ENCODE data around the gene OSCAR.

OSCAR gene, protein sequence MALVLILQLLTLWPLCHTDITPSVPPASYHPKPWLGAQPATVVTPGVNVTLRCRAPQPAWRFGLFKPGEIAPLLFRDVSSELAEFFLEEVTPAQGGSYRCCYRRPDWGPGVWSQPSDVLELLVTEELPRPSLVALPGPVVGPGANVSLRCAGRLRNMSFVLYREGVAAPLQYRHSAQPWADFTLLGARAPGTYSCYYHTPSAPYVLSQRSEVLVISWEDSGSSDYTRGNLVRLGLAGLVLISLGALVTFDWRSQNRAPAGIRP

DNA sequence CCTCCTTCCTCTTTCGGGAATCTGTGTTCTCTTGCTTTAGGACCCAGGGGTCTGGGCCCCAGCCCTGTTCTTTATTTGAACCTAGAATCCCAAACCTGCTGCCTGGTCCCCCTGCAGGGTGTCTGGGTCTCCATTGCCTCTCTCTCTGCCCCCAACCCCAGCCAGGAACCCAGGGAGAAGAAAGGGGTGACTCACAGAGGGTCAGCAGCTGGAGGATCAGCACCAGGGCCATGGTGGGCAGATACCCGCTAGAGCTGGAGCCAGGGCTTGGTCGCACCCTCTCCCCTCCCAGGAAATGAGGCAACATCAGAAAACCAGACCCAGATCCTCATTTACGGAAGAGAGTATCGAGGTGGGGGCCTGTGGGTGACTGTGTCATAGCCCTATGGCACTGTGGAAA is at the start of gene OSCAR:
Gene OSCAR (minus strand): TSS at position 243 of the 400 bp plus-strand sequence. CDS start 11 bp downstream, at position 232.
- no peak for DNase-seq

DNA sequence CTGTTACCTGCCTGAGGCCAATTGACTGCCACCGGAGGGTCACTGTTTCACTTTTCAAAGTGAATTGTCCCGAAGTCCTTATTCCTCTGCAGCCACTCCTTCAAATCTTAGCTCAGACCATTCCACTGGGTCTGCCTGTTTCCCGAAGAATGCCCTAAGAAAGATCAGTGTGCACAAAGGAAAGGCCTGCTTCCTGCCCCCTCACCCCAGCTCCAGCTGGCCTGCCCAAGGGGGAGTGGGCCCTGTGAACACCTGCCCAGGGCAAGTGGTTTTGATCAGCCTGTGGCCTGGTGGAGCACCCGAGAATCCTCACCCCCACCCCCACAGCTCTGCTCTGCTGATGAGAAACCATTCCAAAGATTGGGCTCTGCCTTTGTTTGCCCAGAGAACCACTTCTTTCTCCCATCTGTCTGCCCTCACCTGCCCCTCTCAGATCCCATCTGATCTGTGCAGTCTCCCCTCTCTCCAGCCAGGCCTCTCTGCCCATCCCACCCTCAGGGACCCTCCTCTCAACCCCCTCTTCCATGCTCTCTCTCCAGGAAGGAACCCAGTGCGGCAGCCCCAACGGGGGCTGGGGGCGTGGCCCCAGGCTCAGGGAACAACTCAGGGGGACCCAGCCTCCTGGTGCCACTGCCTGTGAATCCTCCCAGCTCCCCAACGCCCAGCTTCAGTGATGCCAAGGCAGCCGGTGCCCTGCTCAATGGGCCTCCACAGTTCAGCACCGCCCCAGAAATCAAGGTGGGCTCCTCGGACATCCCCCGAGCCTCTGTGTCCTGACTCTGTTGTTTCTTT is 48.6 kb upstream of the OSCAR start:
- DNase-seq: no peak

DNA sequence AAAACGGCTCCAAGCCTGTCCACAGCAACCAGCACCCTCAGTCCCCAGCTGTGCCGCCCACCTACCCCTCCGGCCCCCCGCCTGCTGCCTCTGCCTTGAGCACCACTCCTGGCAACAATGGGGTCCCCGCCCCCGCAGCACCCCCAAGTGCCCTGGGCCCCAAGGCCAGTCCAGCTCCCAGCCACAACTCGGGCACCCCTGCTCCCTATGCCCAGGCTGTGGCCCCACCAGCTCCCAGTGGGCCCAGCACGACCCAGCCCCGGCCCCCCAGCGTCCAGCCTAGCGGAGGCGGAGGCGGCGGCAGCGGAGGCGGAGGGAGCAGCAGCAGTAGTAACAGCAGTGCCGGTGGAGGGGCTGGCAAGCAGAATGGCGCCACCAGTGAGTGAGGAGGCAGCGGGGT is 47.6 kb upstream of the OSCAR start:
- DNase-seq: no peak

DNA sequence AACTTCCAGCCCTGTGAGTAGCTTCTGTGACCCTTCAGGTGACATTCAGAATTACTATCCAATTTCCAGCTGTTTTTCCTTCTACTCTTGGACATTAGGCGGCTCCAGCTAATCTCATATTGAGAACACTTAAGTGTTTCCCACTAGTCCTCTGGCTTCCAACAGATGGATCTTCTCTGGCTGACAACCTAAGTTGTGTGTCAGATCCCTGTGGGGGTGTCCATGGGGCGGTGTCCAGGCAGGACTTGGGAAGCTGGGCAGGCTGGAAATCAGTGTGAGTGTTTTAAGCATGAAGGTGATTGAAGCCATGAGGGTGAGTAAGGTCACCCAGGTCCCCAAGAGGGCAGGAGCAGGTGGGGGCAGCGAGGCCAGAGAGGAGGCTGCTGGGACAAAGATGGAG is 47.1 kb upstream of the OSCAR start:
- no peak for DNase-seq

DNA sequence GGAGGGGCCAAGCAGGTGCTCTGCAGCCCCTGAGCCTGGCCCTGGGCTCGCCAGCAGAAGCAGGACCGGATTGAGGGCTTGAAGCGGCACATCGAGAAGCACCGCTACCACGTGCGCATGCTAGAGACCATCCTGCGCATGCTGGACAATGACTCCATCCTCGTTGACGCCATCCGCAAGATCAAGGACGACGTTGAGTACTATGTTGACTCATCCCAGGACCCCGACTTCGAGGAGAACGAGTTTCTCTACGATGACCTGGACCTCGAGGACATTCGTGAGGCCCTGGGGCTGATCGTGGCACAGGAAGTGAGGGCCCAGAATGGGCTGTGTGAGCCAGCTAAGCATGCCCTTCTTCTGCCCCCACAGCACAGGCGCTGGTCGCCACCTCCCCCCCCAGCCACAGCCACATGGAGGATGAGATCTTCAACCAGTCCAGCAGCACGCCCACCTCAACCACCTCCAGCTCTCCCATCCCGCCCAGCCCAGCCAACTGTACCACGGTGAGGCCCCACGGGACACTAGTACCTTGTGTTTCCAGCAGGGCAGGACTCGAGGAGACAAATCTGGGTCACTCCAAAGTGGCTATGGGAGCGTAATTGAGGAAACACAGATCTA is 45.0 kb upstream of the OSCAR start:
- DNase-seq: no peak

DNA sequence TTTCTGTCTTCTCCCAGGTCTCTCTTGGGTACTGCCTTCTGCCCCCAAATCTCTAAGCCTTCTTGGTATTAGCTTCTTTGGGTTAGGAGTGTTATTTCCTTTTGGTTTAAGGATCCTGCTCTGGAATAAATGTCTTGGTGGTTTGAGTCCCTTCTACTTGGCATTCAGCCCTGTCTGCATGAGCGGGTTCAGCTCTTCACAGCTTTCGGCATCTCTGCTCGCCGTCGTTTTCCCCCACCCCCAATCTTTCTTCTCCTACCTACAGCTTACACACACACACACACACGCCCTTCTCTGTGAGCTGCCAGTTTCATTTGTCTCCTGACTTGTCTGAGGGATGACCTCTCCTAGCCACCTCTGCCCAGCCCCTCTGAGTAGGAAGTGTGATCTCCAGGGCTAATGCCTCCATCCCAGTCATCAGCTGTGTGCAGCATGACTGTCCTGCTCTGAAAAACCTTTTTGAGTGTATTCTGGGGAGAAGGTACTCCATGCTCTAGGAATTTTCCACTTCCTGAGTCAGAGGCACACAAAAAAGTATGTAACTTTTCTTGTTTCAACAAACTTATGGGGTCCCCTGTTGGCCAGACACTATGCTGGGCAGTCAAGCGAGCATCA is 41.7 kb upstream of the OSCAR start:
- no peak for DNase-seq

DNA sequence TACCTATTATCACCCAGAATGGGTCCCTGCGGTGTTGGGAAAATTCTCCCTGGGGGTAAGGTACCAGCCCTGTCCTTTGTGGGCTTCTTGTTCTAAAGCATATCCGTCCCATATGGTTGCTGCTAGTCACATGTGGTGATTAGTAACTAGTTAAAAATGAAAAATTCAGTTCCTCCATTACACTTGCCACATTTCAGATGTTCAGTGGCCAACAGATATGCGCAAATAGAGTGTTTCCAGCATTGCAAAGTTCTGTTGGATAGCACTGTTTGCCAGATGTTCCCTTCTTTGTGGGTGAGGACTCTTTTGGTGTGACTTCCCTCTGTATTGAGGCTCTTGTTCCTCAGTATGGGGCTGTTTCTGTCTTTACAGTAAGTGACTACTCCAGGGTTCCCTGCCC is 40.8 kb upstream of the OSCAR start:
- DNase-seq: no peak

DNA sequence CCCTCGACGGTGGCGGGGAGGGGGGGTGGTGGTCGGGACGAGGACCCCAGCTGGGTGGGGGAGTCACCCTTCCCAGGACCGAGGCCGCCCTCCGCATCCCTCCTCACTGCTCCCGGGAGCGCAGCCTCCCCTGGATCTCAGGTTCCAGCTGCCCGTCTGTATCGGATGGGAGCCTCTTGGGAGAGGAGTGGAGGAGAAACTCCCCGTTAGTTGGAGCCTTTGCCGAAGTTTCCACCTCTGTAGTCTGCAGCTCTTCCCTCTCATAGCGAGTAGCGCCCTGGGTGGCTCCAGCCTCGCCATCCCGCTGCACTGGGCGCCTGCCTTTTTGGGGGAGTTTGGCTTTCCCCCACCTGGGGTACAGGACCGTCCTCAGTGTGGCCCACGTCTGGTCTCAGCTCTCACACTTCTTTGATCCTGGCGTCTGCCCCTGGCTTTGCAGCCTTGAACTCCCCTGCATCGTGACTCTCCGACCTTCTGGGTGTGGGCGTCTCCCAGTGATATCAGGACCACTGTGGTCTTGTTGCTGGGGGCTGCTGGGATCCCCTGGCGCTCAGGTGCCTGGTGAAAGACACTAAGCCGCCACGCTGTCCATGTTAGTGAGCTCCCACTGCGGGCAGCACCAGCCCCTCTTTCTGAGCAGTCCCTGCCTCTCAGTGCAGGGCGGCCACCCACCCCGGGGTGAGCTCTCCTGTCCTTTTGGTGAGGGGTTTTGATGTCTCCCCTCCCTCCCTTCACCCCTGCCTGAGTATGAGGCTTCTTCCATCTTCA is 38.1 kb upstream of the OSCAR start:
- DNase-seq: no peak

DNA sequence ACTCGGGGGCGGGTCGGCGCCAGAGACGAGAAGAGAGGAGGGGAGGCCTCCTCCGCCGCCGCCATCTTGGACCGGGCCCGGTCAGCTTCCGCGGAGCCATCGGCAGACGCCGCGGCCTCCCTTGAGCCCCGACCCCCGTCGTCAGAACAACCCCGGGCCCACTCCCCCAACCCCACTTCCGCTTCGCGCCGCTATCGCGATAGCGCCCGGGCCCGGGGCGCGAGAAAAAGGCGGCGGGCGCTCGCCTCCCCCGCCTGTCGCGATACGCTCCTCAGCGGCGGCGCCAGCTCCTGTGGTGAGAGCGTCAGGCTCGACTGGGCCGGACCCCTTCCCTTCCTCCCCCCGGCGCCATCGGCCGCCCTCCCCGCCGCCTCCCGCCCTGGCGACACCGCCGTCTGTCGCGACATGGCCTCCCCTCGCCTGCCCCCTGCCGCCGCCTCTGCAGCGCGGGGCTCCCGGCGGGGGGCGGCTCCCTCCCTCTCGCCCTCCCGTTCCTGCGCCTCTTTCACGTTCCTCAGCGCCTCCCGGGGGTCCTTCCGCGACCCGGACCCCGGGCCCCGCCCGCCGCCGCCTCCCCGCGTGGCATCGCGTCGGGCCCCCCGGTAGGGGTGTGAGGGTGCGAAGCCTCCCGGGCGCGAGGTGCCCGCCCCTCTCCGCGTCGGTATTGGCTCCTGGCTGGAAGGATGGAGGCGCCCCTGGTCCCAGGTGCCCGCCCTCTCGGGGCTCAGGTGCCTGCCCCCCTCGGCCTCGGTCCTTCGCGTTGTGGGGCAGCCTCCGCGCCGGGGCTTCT is 37.3 kb upstream of the OSCAR start, which contains the start of gene CNOT3:
Gene CNOT3 (plus strand): TSS at position 64 of the 790 bp plus-strand sequence. CDS start 5,217 bp downstream, outside the sequence.
- DNase-seq: peak; percentile 30

DNA sequence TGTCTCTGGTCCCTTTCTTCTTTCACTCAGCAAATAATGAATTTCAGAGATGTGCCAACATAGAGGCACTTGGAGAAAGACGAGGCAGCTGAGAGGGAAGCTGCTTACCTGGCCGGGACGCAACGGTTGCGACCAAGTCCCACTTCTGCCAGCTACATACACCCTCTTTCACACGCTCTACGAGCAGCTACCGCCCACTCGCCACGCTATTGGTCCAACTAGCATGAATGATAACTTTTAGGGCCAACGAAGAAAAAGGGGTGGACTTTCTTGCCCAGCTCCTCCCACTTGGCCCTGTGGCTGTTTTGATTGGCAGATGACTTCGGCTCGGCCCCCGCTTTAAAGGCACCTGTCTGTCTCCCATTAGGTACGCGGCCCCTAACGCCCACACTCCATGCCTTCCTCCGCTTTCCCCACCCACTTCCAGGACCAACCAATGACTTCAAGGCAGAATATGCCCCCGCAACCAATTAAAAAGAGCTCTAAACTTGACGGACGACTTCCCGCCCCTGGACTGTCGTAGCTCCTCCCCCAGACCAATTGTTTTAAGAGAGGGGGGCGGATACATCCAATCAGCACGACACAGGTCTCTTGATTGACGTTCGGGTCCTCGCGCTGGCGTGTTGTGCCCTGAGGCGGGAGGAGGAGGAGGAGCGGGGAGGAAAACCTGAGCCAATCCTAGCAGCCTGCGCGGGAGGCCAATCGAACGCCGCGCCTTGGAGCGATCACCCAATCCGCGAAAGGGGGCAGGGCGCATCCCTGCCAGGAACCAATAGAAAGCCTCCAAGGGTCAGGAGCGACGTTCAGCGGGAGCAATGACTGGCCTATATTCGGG is 36.5 kb upstream of the OSCAR start:
- peak; percentile 98 for DNase-seq

DNA sequence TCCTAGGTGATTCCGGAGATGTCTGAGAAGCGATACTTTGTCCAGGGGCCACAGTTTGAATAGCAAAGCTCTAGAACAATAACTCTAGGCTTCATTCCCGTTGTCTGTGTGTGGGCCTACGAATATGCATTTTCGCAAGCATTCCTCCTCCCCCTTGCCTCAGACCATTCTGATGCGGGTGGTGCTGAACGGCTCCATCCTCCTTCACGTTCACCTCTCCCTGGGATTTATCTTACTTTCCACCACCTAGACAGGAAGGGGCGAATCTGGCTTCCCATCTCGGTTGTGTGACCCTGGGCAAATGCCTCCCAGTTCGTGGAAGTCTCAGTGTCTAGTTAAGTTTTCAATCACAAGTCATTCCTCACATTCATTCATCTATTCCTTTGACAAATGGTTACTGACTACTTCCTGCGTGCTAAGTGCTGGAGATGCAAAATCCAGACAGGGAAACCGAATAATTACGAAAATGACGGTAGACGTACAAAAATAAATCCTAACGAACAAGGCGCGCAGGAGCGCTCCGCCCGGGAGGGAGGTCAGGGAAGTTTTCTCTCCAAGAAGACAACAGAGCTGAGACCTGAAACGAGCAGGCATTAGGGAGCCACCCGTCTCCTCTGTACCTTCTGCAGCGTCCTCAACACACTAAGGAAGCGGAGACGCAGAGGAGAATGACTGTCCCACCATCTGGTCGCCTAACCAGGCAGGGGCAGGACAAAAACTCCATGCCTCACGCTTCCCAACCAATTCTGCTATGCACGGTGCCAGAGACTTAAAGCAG is 35.7 kb upstream of the OSCAR start:
- no peak for DNase-seq

DNA sequence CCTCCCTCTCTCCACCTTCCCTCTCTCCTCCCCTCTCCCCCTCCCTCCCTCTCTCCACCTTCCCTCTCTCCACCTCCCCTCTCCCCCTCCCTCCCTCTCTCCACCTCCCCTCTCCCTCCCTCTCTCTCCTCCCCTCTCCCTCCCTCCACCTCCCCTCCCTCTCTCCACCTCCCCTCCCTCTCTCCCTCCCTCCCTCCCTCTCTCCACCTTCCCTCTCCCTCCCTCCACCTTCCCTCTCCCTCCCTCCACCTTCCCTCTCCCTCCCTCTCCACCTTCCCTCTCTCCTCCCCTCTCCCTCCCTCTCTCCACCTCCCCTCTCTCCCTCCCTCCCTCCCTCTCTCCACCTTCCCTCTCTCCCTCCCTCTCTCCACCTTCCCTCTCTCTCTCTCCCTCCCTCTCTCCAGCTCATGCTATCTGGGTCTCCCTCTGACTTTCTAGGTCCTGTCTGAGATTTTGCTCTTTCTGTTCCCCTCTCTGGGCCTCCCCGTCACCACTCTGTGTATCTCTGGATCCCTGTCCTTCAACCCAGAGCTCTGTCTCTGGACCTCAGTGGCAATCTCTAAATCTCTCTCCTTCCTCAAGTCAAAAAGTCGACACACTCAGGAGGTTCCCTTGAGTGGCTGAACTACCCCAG is 33.5 kb upstream of the OSCAR start:
- DNase-seq: no peak

DNA sequence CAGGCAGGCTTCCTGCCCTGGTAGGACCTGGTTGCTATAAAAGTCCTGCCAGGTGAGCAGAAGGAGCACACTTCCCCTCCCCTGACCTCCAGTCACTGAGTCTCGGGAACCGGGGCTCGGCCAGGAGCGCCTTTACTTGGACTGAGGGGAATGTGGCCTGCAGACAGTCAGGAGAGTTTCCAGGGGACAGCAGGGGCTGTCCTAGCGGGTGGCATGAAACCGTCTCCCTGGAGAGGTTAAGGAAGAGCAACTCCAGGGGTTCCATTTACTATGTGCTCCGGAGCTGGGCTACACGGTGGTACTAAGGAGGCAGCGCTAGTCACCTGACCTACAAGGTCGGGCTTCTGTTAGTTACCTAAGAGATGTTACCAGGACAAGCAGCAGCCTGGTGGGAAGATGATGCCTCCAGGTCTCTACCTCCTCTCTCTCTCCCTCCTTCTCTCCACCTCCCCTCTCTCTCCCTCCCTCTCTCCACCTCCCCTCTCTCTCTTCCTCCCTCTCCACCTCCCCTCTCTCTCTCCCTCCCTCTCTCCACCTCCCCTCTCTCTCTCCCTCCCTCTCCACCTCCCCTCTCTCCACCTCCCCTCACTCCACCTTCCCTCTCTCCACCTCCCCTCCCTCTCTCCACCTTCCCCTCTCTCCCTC is 32.8 kb upstream of the OSCAR start:
- DNase-seq: no peak

DNA sequence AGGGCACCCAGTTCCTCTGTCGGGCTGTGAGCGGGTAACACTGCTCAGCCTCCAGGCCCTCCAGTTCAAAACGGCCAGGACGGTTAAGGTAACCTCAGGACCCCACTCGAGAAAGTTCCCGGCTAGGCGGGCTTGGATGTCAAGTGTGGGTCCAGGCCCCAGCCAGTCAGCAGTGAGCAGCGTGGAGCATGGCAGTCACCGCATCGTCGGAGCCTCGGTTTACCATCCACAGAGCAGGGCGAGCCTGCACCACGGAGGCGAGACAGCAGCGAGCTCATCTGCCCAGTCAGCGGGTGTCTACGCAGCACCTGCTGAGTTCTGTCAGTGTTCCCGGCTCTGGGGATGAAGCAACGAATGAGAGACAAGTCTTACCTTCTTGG is 29.0 kb upstream of the OSCAR start:
- no peak for DNase-seq

DNA sequence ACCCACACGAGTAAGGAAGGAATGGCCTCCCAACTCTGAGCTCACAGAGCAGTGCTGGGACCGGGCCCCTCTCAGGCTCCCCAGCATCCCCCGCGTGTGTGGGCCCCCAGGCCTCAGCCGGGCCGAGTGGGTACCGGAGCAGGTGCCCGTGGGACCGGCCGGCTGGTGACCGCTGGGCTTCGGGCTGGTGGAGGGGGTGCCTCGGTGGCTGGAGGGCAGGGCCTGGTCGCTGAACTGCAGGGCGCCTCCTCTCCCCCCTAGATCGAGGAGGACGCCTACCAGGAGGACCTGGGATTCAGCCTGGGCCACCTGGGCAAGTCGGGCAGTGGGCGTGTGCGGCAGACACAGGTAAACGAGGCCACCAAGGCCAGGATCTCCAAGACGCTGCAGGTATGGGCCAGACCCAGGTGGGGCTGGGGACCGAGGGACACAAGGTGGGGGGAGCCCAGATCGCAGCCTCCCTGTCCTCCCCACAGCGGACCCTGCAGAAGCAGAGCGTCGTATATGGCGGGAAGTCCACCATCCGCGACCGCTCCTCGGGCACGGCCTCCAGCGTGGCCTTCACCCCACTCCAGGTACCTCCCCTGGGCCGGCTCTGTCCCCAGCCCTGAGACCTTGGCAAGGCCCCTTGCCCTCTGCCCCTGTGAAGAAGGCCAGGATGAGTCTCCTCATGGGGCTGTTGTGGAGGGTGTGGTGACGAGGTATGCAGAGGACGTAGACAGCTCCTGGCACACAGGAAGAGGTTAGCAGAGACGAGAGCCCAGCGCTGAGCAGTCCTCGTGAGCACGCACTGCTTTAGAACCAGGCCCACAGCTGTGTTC is 28.4 kb upstream of the OSCAR start:
- DNase-seq: no peak

DNA sequence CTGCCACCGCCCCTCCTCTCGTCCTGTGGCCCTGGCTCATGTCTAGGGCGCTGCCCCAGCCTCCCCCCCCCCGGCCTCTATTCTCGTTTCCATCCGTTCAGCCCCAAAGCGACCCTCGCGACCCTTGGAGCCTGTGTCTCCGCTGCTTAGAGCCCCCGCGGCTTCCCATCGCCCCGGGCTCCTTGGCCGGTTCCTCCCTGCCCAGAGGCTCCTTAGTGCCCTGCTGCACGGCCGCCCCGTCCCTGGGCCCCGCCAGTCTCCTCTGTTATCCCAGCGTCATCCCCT is 27.8 kb upstream of the OSCAR start:
- DNase-seq: no peak

DNA sequence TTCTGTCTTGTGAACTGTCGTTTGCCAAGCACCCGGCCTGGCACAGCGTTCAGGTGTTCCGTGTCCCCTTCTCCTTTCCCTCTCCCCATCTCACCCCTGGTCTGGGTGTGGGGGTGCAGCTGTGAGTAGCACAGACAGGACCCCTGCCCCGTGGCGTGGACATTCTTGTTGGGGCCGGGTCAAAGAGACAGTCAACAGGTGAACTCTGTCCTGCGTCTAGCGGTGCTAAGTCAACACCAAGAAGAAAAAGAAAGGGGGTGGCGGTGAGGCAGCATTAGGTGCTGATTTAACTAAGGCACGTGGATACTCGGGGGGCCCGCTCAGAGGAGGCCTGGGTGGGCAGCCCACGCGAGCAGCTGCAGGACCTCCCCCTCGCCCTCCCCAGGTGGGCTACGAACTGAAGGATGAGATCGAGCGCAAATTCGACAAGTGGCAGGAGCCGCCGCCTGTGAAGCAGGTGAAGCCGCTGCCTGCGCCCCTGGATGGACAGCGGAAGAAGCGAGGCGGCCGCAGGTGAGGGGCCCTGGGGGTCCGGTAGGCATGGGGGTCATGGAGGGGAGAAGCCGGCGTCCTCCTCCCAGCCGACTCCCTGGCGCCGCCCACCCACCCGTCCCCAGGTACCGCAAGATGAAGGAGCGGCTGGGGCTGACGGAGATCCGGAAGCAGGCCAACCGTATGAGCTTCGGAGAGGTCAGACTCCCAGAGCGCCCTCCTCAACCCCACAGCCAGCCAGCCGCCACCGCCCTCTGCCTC is 27.3 kb upstream of the OSCAR start:
- DNase-seq: no peak

DNA sequence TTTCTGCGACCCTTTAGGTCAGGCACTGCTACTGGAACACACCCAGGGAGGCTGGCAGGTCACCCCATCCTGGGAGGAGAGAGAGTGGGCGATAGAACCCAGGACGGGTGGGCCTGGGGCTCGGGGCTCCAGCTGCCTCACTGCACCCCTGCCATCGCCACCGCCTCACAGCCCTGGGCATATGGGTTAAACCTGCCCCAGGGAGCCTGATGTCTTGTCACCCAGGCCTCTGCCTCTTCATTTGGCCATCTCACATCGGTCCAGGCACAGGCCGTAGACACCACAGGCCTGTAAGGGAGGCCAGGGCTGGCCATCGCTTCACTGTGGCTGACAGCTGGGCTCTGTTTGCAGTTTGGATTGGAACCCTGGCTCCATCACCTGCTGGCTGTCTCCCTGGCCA is 25.1 kb upstream of the OSCAR start:
- DNase-seq: no peak

Data from activated CD4-positive, alpha-beta T cell treated with anti-CD3 and anti-CD28 coated beads, Interleukin-2, amount 50 U/mL, for 1 hour (primary cell).